GM12875 (cell line): ENCODE data around the gene LRRN2.

Experiments
- H3K4me3 ChIP-seq: one replicate; pipeline ENCODE4 v1.5.1; 2011; ENCODE audit warnings: low read depth, low read length, control low read depth
- CTCF ChIP-seq: IDR thresholded peaks from 2 replicates; pipeline ENCODE4 v1.5.1; 2011; ENCODE audit warnings: low read depth, mild to moderate bottlenecking, control low read depth, inconsistent platforms, low read length, moderate library complexity, borderline replicate concordance; ENCODE audit not compliant: insufficient read depth

Gene LRRN2

DNA sequence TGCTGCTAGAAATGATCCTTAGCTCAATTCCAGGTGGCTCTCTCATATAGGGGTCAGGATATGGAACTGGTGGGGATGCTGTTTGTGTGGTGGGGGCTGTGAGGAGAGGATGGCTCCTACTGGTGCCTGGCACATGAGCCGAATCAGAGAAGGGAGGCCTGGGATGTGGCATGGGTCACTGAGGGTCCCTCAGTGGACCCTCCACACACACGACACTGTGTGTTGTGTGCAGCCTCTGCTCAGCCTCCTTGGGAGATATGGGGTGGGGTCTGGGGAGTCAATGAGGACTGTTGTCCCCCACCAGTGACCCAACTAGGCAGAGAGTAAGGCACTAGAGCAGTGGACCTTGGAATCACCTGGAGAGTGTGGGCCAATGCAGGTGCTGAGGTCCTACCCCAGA is 3.2 kb upstream of the LRRN2 start:
- TF ChIP-seq CTCF, result no peak
- no peak overlapping the region for H3K4me3 ChIP-seq

- no peak for TF ChIP-seq CTCF
- H3K4me3 ChIP-seq, result no peak overlapping the region
These were observed 2.5 kb upstream of the LRRN2 start for GRCh38 chr1:204688007-204688406.

DNA sequence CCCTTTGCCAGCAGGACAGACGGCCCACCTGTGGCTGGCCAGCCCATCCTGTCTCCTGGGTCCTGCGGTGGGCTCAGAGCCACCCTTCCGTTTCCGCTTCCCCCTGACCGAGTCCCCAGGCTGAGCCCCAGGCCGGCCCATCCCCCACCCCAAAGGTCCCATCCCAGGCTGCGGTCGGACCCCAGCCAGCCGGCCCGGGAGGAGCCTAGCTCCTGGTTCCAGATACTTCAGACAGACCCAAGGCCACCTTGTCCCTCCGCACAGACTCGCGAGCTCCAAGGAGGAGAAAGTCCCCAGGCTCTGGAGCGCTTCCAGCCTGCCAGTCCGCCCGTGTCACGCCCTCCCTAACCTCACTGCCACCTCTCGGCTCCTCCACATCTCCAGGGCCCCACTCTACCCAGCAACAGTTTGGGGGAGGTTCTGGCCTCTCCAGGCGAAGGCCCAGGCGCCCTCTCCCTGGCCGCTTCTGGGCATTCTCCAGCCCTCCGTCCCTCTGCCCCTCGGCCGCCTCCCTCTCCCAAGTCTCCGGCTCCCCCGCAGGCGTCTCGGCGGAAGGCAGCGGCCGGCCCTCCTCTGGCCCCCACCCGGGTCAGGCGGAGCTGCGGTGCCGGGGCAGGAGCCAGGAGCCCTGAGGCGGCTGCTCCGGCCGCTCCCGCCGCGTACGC is 835 bp downstream of the LRRN2 start:
- H3K4me3 ChIP-seq, result no peak overlapping the region

GRCh38 chr1:204684206-204684570 is 1.4 kb downstream of the LRRN2 start:
- no peak overlapping the region for H3K4me3 ChIP-seq
- TF ChIP-seq CTCF, result no peak

More for the DNA sequence above, 835 bp downstream of the LRRN2 start:
- no peak for TF ChIP-seq CTCF

GRCh38 chr1:204683284-204684205 is 2.0 kb downstream of the LRRN2 start:
- TF ChIP-seq CTCF, result no peak
- no peak overlapping the region for H3K4me3 ChIP-seq

- H3K4me3 ChIP-seq, result no peak overlapping the region
- TF ChIP-seq CTCF, result no peak
These were observed 5.1 kb downstream of the LRRN2 start for GRCh38 chr1:204680461-204680860.

GRCh38 chr1:204680051-204680450 is 5.5 kb downstream of the LRRN2 start:
- TF ChIP-seq CTCF, result no peak
- H3K4me3 ChIP-seq, result no peak overlapping the region
